Endothelial cell (in vitro differentiated cells): Measurements from ENCODE around the gene DRAM1. TPM values are rescaled to one million over a fixed set of nuclear protein-coding genes. Genes with fewer than 3 reads are reported as not detected.

ENCODE experiments used
- DNase-seq: peaks from one replicate; pipeline ENCODE4 v3.0.0; 2021; ENCODE audit warnings: low spot score
- H3K27ac Mint-ChIP-seq: one replicate; pipeline ENCODE4 v1.8.0; 2021; ENCODE audit warnings: mixed read lengths, inconsistent platforms; ENCODE audit not compliant: unreplicated experiment
- H3K27me3 Mint-ChIP-seq: one replicate; pipeline ENCODE4 v1.8.0; 2021; ENCODE audit warnings: mild to moderate bottlenecking, moderate library complexity, mixed read lengths, inconsistent platforms; ENCODE audit not compliant: unreplicated experiment
- H3K36me3 Mint-ChIP-seq: one replicate; pipeline ENCODE4 v1.8.0; 2021; ENCODE audit warnings: mild to moderate bottlenecking, low read depth, mixed read lengths, inconsistent platforms; ENCODE audit not compliant: unreplicated experiment
- H3K4me1 Mint-ChIP-seq: one replicate; pipeline ENCODE4 v1.8.0; 2021; ENCODE audit warnings: mild to moderate bottlenecking, mixed read lengths, inconsistent platforms; ENCODE audit not compliant: unreplicated experiment
- H3K4me3 Mint-ChIP-seq: one replicate; pipeline ENCODE4 v1.8.0; 2021; ENCODE audit warnings: mild to moderate bottlenecking, mixed read lengths, inconsistent platforms; ENCODE audit not compliant: unreplicated experiment
- H3K9me3 Mint-ChIP-seq: one replicate; pipeline ENCODE4 v1.8.0; 2021; ENCODE audit warnings: mixed read lengths, inconsistent platforms; ENCODE audit not compliant: unreplicated experiment
- CTCF ChIP-seq: fragments of 200-600 bp; sonication (generic); IDR thresholded peaks from one replicate; pipeline ENCODE4 v1.5.0; 2021; ENCODE audit warnings: antibody characterized with exemption; ENCODE audit not compliant: unreplicated experiment
- total RNA-seq: library from RNA; stranded (reverse); fragmentation: NEBNext Ultra II Directional; extraction: Animal tissue kit (Norgen Biotek cat#: 25700); gene quantifications from one replicate; pipeline ENCODE4 v1.2.1, GENCODE V29; 2021; ENCODE audit not compliant: unreplicated experiment

Gene DRAM1
- total RNA-seq, 1 donor from 2014 or later = 26.9 TPM

GRCh38 chr12:101946233-101946611 lies 68.8 kb downstream of the DRAM1 start:
- H3K4me3 Mint-ChIP-seq = no peak overlapping the region
- H3K27ac Mint-ChIP-seq = no peak overlapping the region
- no peaks in the 10 kb centered on the region for H3K4me1 Mint-ChIP-seq
- no peaks in the 10 kb centered on the region for H3K36me3 Mint-ChIP-seq
- H3K9me3 Mint-ChIP-seq = no peaks in the 10 kb centered on the region
- TF ChIP-seq CTCF = no peak
- H3K27me3 Mint-ChIP-seq = peaks cover 4% of the 10 kb centered on the region
- no peak for DNase-seq

GRCh38 chr12:101947316-101947715 lies 69.9 kb downstream of the DRAM1 start:
- H3K4me3 Mint-ChIP-seq = no peak overlapping the region
- H3K27ac Mint-ChIP-seq = no peak overlapping the region
- no peaks in the 10 kb centered on the region for H3K4me1 Mint-ChIP-seq
- H3K9me3 Mint-ChIP-seq = no peaks in the 10 kb centered on the region
- TF ChIP-seq CTCF = no peak
- H3K27me3 Mint-ChIP-seq = peaks cover 4% of the 10 kb centered on the region
- no peaks in the 10 kb centered on the region for H3K36me3 Mint-ChIP-seq
- no peak for DNase-seq

- Mint-ChIP-seq H3K9me3 (no peaks in the 10 kb centered on the region), H3K27me3 (peaks cover 4% of the 10 kb centered on the region), H3K27ac (no peak overlapping the region), H3K4me1 (no peaks in the 10 kb centered on the region), H3K36me3 (no peaks in the 10 kb centered on the region), H3K4me3 (no peak overlapping the region)
- no peak for TF ChIP-seq CTCF
- no peak for DNase-seq
Observed at GRCh38 chr12:101948365-101948764, 71.0 kb downstream of the DRAM1 start.

GRCh38 chr12:101951002-101951670 lies 73.8 kb downstream of the DRAM1 start:
- no peaks in the 10 kb centered on the region for H3K9me3 Mint-ChIP-seq
- TF ChIP-seq CTCF = no peak
- DNase-seq = no peak
- H3K27me3 Mint-ChIP-seq = peaks cover 1% of the 10 kb centered on the region
- H3K4me1 Mint-ChIP-seq = no peaks in the 10 kb centered on the region
- no peak overlapping the region for H3K27ac Mint-ChIP-seq
- no peak overlapping the region for H3K4me3 Mint-ChIP-seq
- H3K36me3 Mint-ChIP-seq = no peaks in the 10 kb centered on the region

GRCh38 chr12:101954113-101954512 lies 76.7 kb downstream of the DRAM1 start:
- no peaks in the 10 kb centered on the region for H3K4me1 Mint-ChIP-seq
- H3K27me3 Mint-ChIP-seq = no peaks in the 10 kb centered on the region
- no peak for TF ChIP-seq CTCF
- no peak for DNase-seq
- H3K9me3 Mint-ChIP-seq = no peaks in the 10 kb centered on the region
- no peak overlapping the region for H3K4me3 Mint-ChIP-seq
- H3K36me3 Mint-ChIP-seq = no peaks in the 10 kb centered on the region
- H3K27ac Mint-ChIP-seq = no peak overlapping the region
